Measurements from ENCODE around the gene SP2. TPM values are rescaled to one million over a fixed set of nuclear protein-coding genes. Genes with fewer than 3 reads are reported as not detected.

SP2 gene
- total and polyA plus RNA-seq, 4 experiments from 2014 or later, result 3.0 to 39.9 (median 28.4) TPM

- Histone ChIP-seq H3K4me1 (ENCODE audit: insufficient read depth, low read length) (peaks cover 41% of the 10 kb centered on the region), H3K27me3 (ENCODE audit: insufficient read depth, low read length) (no peaks in the 10 kb centered on the region), H3K4me3 (ENCODE audit: low read length in 2 of 2) (no peak overlapping the region), H3K36me3 (ENCODE audit: insufficient read depth, low read length) (no peaks in the 10 kb centered on the region), H3K9me3 (ENCODE audit: control insufficient read depth in 1 of 2, low read length in 2 of 2) (no peaks in the 10 kb centered on the region), H3K27ac (ENCODE audit: low read depth, low read length) (no peak overlapping the region)
- intact Hi-C loops (cut with micrococcal nuclease), result no loop called here
- ChIA-PET POLR2A (ENCODE audit: partially characterized antibody) (interaction anchor here (1.0 to 5.4 kb wide), 3 partner anchors 12 to 42 kb away, joined by 3 to 34 read pairs (median 19); partner anchors contain the start of genes SCRN2 and SP2), CTCF (ENCODE audit: partially characterized antibody) (interaction anchor here (17.6 kb wide), 1 partner anchor 39 kb away, joined by 562 read pairs; the partner anchor contains the start of genes SCRN2 and SP6)
- Mint-ChIP-seq H3K36me3 (peaks cover 0 to 3% of the 10 kb centered on the region in 2 donors), H3K4me1 (peaks cover 23 to 36% (median 30%) of the 10 kb centered on the region in 4 donors), H3K27ac (no peak overlapping the region), H3K4me3 (peak overlapping the region in 5 of 8 donors; percentile 1 to 30 (median 8)), H3K9me3 (peaks cover 0 to 2% (median 0%) of the 10 kb centered on the region in 8 donors), H3K27me3 (peaks cover 3 to 8% of the 10 kb centered on the region in 2 donors)
- DNase-seq, result no peak
Measured at GRCh38 chr17:47882695-47883588, 13.1 kb upstream of the SP2 start.

GRCh38 chr17:47883589-47884426, 12.2 kb upstream of the SP2 start:
- H3K27me3 Mint-ChIP-seq, result peaks cover 0 to 3% of the 10 kb centered on the region in 2 donors
- no peaks in the 10 kb centered on the region for H3K9me3 Mint-ChIP-seq
- Histone ChIP-seq H3K27me3 (ENCODE audit: insufficient read depth, low read length) (no peaks in the 10 kb centered on the region), H3K27ac (ENCODE audit: low read depth, low read length) (no peak overlapping the region), H3K4me1 (ENCODE audit: insufficient read depth, low read length) (peaks cover 41% of the 10 kb centered on the region), H3K4me3 (ENCODE audit: low read length in 2 of 2) (no peak overlapping the region), H3K9me3 (ENCODE audit: control insufficient read depth in 1 of 2, low read length in 2 of 2) (no peaks in the 10 kb centered on the region), H3K36me3 (ENCODE audit: insufficient read depth, low read length) (no peaks in the 10 kb centered on the region)
- peak overlapping the region in 2 of 7 donors; percentile 55 to 73 for H3K27ac Mint-ChIP-seq
- H3K36me3 Mint-ChIP-seq, result no peaks in the 10 kb centered on the region
- intact Hi-C loops (cut with micrococcal nuclease), result no loop called here
- CTCF ChIA-PET (ENCODE audit: partially characterized antibody), result interaction anchor here (0.5 to 17.6 kb wide), 3 partner anchors 40 to 735 kb away, joined by 3 to 562 read pairs (median 3); partner anchors contain the start of genes CDK5RAP3, SCRN2 and SP6
- peak overlapping the region in 2 of 8 donors; percentile 12 to 39 for H3K4me3 Mint-ChIP-seq
- peaks cover 22 to 36% (median 29%) of the 10 kb centered on the region in 4 donors for H3K4me1 Mint-ChIP-seq
- POLR2A ChIA-PET (ENCODE audit: partially characterized antibody), result interaction anchor here (1.6 to 5.4 kb wide), 3 partner anchors 12 to 43 kb away, joined by 7 to 34 read pairs (median 19); partner anchors contain the start of genes SCRN2 and SP2
- no peak for DNase-seq

GRCh38 chr17:47884427-47884740, 11.7 kb upstream of the SP2 start:
- H3K4me3 Mint-ChIP-seq, result peak overlapping the region in 2 of 8 donors; percentile 29 to 52
- H3K36me3 Mint-ChIP-seq, result no peaks in the 10 kb centered on the region
- H3K4me3 ChIP-seq (ENCODE audit: low read length in 2 of 2), result no peak overlapping the region
- DNase-seq, result no peak
- H3K9me3 ChIP-seq (ENCODE audit: control insufficient read depth in 1 of 2, low read length in 2 of 2), result no peaks in the 10 kb centered on the region
- peaks cover 20 to 36% (median 29%) of the 10 kb centered on the region in 4 donors for H3K4me1 Mint-ChIP-seq
- H3K36me3 ChIP-seq (ENCODE audit: insufficient read depth, low read length), result no peaks in the 10 kb centered on the region
- H3K27ac Mint-ChIP-seq, result no peak overlapping the region
- intact Hi-C loops (cut with micrococcal nuclease), result no loop called here
- peaks cover 0 to 3% of the 10 kb centered on the region in 2 donors for H3K27me3 Mint-ChIP-seq
- CTCF ChIA-PET (ENCODE audit: partially characterized antibody), result interaction anchor here (0.5 to 17.6 kb wide), 3 partner anchors 41 to 734 kb away, joined by 3 to 562 read pairs (median 3); partner anchors contain the start of genes CDK5RAP3, SCRN2 and SP6
- no peaks in the 10 kb centered on the region for H3K9me3 Mint-ChIP-seq
- peaks cover 41% of the 10 kb centered on the region for H3K4me1 ChIP-seq (ENCODE audit: insufficient read depth, low read length)
- no peaks in the 10 kb centered on the region for H3K27me3 ChIP-seq (ENCODE audit: insufficient read depth, low read length)
- H3K27ac ChIP-seq (ENCODE audit: low read depth, low read length), result no peak overlapping the region
- POLR2A ChIA-PET (ENCODE audit: partially characterized antibody), result interaction anchor here (1.0 to 5.4 kb wide), 4 partner anchors 11 to 44 kb away, joined by 3 to 34 read pairs (median 13); partner anchors contain the start of genes SCRN2 and SP2

GRCh38 chr17:47884905-47885730, 10.9 kb upstream of the SP2 start:
- Mint-ChIP-seq H3K36me3 (no peaks in the 10 kb centered on the region), H3K27me3 (peaks cover 0 to 3% of the 10 kb centered on the region in 2 donors), H3K4me3 (peak overlapping the region in 5 of 8 donors; percentile 25 to 52 (median 39)), H3K27ac (peak overlapping the region in 1 of 7 donors; percentile 63), H3K9me3 (no peaks in the 10 kb centered on the region), H3K4me1 (peaks cover 21 to 39% (median 30%) of the 10 kb centered on the region in 4 donors)
- intact Hi-C loops (cut with micrococcal nuclease), result no loop called here
- peak in 3 of 5 donors; percentile 11 to 22 (median 18) for DNase-seq
- Histone ChIP-seq H3K4me1 (ENCODE audit: insufficient read depth, low read length) (peaks cover 41% of the 10 kb centered on the region), H3K4me3 (ENCODE audit: low read length in 2 of 2) (no peak overlapping the region), H3K27me3 (ENCODE audit: insufficient read depth, low read length) (no peaks in the 10 kb centered on the region), H3K9me3 (ENCODE audit: control insufficient read depth in 1 of 2, low read length in 2 of 2) (no peaks in the 10 kb centered on the region), H3K27ac (ENCODE audit: low read depth, low read length) (no peak overlapping the region), H3K36me3 (ENCODE audit: insufficient read depth, low read length) (no peaks in the 10 kb centered on the region)
- CTCF ChIA-PET (ENCODE audit: partially characterized antibody), result interaction anchor here (1.0 to 17.6 kb wide), 3 partner anchors 28 to 86 kb away, joined by 3 to 562 read pairs (median 3); partner anchors contain the start of genes CDK5RAP3, SCRN2 and SP6
- POLR2A ChIA-PET (ENCODE audit: partially characterized antibody), result interaction anchor here (0.9 to 5.4 kb wide), 6 partner anchors 10 to 48 kb away, joined by 3 to 34 read pairs (median 5); partner anchors contain the start of genes SCRN2 and SP2

GRCh38 chr17:47888293-47888692, 7.7 kb upstream of the SP2 start:
- no peak for DNase-seq
- H3K4me3 Mint-ChIP-seq, result no peak overlapping the region
- Histone ChIP-seq H3K4me3 (ENCODE audit: low read length in 2 of 2) (no peak overlapping the region), H3K36me3 (ENCODE audit: insufficient read depth, low read length) (no peaks in the 10 kb centered on the region), H3K4me1 (ENCODE audit: insufficient read depth, low read length) (peaks cover 26% of the 10 kb centered on the region), H3K9me3 (ENCODE audit: control insufficient read depth in 1 of 2, low read length in 2 of 2) (no peaks in the 10 kb centered on the region), H3K27ac (ENCODE audit: low read depth, low read length) (no peak overlapping the region), H3K27me3 (ENCODE audit: insufficient read depth, low read length) (no peaks in the 10 kb centered on the region)
- H3K4me1 Mint-ChIP-seq, result peaks cover 13 to 30% (median 23%) of the 10 kb centered on the region in 4 donors
- POLR2A ChIA-PET (ENCODE audit: partially characterized antibody), result no interaction called here
- H3K36me3 Mint-ChIP-seq, result no peaks in the 10 kb centered on the region
- CTCF ChIA-PET (ENCODE audit: partially characterized antibody), result interaction anchor here (1.5 to 17.6 kb wide), 4 partner anchors 17 to 57 kb away, joined by 7 to 562 read pairs (median 12); partner anchors contain the start of genes LRRC46, MRPL10, SCRN2 and SP6
- H3K27me3 Mint-ChIP-seq, result no peaks in the 10 kb centered on the region
- no peaks in the 10 kb centered on the region for H3K9me3 Mint-ChIP-seq
- intact Hi-C loops (cut with micrococcal nuclease), result no loop called here
- no peak overlapping the region for H3K27ac Mint-ChIP-seq

Data from CD4-positive, alpha-beta memory T cell (primary cell).